Lower leg skin (tissue), 4 donors: Measurements from ENCODE around the gene MBNL2. TPM values are rescaled to one million over a fixed set of nuclear protein-coding genes. Genes with fewer than 3 reads are reported as not detected.

Experiments used
- DNase-seq, 2 donors: peaks; one replicate each; pipeline ENCODE4 v3.0.0-alpha.2; 2019; ENCODE audit warnings: low spot score in 2 of 2
- H3K4me3 ChIP-seq: fragments of 200-600 bp; sonication (generic); 2 replicates; pipeline ENCODE4 v1.5.1; 2017; ENCODE audit warnings: mild to moderate bottlenecking, low read depth; ENCODE audit not compliant: poor library complexity, severe bottlenecking
- CTCF ChIP-seq, 3 donors: fragments of 450-650 bp; IDR thresholded peaks; one replicate each; pipeline ENCODE4 v1.5.1; 2016; ENCODE audit warnings: antibody characterized with exemption in 3 of 3, mild to moderate bottlenecking in 3 of 3, moderate library complexity in 2 of 3
- POLR2A ChIP-seq, 2 donors: fragments of 450-650 bp; IDR thresholded peaks; one replicate each; pipeline ENCODE4 v1.6.1; 2016 to 2017; ENCODE audit warnings: antibody characterized with exemption in 2 of 2, mild to moderate bottlenecking in 1 of 2, moderate library complexity in 1 of 2
- WGBS, 2 donors: methylation state at CpG; one replicate each; pipeline ENCODE4 v1.1.5; 2018; 5-methylcytosine and 5-hydroxymethylcytosine counted together
- intact Hi-C: fragments of 100-400 bp; cut with DNase I; formaldehyde crosslinking; loops from one replicate; pipeline ENCODE4 v1.15.0; 2023; ENCODE audit warnings: low total_unique reads
- total RNA-seq, 4 donors: library from RNA; depleted of rRNA; stranded (reverse); fragments of >200 nt; gene quantifications; one replicate each; pipeline ENCODE4 v1.1.0, GENCODE V29; 2016

MBNL2 gene
- total RNA-seq, 4 donors from 2014 or later, result 37.6 to 59.5 (median 45.4) TPM

DNA sequence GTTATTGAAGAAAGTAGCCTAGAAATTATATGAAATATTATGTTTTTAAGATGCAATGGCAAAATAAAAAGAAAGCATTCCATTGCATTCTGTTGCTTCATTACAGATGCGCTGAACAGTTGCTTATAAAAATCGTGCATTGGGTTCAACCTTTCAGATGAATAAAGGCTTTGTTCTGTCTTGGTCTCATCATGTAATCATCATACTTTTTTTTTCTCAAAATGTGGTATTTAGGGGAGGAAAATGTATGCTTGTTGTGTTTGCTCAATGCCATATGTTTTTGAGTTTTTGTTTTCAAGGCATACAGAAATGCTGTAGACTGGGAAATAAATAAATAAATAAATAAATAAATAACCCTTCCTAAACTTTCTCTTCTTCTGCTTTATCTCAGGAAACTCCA lies 1.1 kb upstream of the MBNL2 start:
- intact Hi-C loops, result no loop called here
- WGBS, 2 donors, result 75 to 81% methylated on average over 2 of the region's 2 CpGs

GRCh38 chr13:97221466-97221865 lies 667 bp upstream of the MBNL2 start:
- 22 to 33% methylated on average over 6 of the region's 6 CpGs for WGBS, 2 donors
- no peak overlapping the region for H3K4me3 ChIP-seq
- TF ChIP-seq POLR2A (IDR thresholded peaks at IDR 0.05) (no peak), CTCF (IDR thresholded peaks at IDR 0.05) (no peak)
- no peak for DNase-seq
- intact Hi-C loops, result no loop called here

More for the DNA sequence above, 1.1 kb upstream of the MBNL2 start:
- no peak for DNase-seq
- no peak overlapping the region for H3K4me3 ChIP-seq
- TF ChIP-seq CTCF (IDR thresholded peaks at IDR 0.05) (no peak), POLR2A (IDR thresholded peaks at IDR 0.05) (no peak)

DNA sequence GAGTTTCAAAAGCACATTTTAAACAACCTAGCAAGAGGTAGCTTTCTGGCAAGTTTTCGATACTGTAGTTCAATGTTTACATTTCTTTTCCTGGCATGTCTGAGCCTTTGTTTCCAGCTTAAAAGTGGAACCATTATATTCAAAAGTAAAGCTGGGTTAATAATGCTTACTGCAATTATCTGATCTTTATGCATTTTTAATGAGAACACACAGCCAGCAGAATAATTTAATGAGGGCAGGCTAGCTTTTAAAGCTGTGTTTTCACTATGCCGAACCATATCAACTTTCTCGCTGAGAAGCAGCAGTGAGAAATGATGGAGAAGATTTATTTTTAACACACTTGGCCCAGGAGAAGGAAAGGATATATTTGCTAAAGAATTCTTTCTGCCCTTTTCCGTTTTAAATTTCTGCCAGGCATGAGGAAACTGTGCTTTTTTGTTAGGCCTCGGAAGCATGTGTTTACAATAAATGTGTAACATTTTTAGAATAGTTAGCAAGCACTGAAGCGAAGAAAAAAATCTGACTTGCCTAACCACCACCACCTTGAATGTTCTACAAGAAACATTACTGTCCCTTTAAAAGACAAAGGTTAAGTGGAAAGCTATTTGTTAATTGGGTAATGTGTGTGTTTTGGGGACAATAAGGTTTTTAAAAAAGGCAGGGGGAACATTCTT lies 1.0 kb downstream of the MBNL2 start:
- TF ChIP-seq POLR2A (IDR thresholded peaks at IDR 0.05) (no peak), CTCF (IDR thresholded peaks at IDR 0.05) (no peak)
- peak overlapping the region; percentile 37 for H3K4me3 ChIP-seq
- DNase-seq, result no peak
- intact Hi-C loops, result no loop called here
- 0 to 2% methylated on average over 6 of the region's 6 CpGs for WGBS, 2 donors

- TF ChIP-seq POLR2A (IDR thresholded peaks at IDR 0.05) (peak in 1 of 2 donors; percentile 4), CTCF (IDR thresholded peaks at IDR 0.05) (no peak)
- H3K4me3 ChIP-seq, result peak overlapping the region; percentile 37
- DNase-seq, result peak in 1 of 2 donors; percentile 79
- WGBS, 2 donors, result 1 to 4% methylated on average over 11 of the region's 11 CpGs
- intact Hi-C loops, result no loop called here
These were observed 1.8 kb downstream of the MBNL2 start for GRCh38 chr13:97223711-97224541.

DNA sequence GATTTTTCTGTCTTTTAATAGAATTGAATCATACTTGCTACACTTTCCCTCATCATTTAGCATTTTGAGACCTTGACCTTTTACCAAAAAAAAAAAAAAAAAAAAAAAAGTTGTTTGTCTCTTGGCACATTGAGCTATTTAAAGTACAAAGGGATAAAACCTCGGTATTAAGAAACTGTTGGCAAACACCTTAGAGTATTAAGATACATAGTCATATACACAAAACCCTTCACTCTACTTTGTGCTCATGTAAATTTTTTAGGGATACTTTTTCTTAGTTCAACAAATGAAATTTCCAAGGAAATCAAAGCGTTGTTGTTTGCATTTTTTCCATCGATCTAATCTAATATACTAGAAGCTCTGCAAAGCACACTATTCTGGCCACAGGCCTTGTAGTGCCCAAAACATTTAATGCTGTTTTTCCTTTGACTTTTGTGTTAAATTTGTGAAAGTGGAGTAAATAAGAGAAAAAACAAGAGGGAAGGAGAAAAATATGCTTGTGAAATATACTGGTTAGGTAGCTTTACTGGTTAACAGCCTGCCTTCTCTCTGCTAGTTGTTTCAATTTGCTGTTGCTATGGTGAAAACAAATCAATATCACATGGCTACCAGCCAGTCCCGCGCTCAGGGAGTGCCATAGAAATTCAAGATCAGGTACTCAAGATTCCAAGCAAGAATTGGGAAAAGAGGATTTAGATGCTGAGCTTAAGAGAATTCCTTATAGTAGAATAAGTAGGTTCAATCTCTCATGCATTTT lies 2.6 kb downstream of the MBNL2 start:
- no peak for DNase-seq
- intact Hi-C loops, result no loop called here
- H3K4me3 ChIP-seq, result peak overlapping the region; percentile 37
- WGBS, 2 donors, result 4% methylated on average over 5 of the region's 5 CpGs
- TF ChIP-seq CTCF (IDR thresholded peaks at IDR 0.05), result no peak
- TF ChIP-seq POLR2A (IDR thresholded peaks at IDR 0.05), result no peak
